OCI-M2 (cell line): Measurements from ENCODE around the gene IQCH.
"Not testable (repeated sequence)": the region's sequence is repeated elsewhere in the genome, so short reads cannot be mapped to it uniquely, and the experiment has no call there.

Experiments used
- DNase-seq: peaks from one replicate; lab custom pipeline; 2025; ENCODE audit not compliant: unreplicated experiment; lab: John Stamatoyannopoulos, UW

The IQCH gene

DNA sequence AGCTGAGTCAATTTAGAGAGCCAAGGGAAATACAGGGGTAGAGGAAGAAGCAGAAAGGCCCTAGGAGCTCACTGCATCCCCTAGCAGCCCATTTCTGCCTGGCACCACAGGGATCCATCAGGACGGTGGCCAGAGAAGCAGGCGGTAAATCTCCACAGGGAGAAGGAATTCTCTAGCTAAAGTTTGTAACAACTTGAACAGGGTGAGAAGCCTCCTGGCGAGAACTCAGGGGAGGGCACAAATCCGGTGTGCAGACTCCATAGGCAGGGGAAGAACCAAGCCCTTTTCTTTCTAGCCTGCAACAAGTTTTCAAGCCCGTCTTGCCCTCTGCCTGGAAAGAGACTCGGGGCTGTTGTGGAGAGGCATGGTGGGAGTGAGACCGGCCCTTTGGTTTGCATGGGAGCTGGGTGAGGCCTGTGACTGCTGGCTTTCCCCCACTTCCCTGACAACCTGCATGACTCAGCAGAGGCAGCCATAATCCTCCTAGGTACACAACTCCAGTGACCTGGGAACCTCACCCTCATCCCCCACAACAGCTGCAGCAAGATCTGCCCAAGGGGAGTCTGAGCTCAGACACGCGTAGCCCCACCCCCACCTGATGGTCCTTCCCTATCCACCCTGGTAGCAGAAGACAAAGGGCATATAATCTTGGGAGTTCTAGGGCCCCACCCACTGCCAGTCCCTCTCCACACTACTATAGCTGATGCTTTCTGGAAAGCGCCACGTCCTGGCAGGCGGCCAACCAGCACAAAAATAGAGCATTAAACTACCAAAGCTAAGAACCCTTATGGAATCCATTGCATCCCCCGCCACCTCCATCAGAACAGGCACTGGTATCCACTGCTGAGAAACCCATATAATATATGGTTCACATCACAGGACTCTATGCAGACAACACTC, 182.0 kb downstream of the IQCH start:
- DNase-seq, result not testable (repeated sequence)

DNA sequence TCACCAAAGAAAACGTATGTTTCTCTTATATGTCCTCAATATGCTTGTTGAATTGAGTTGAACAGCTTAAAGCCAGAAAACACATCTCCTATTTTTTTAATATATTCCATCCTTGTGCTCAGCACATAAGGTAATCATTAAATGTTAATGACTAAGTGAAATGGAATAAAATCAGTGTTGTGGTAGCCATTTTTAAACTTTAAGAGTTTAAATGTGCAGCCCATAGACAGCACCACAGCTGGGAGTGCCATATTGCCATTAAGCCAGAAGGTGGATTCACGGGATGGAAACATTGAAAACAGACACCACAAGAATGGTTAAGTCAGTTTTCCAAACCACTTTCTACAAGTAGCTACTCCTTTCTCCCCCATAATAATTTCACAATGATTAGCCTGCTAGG, 189.5 kb downstream of the IQCH start:
- no peak for DNase-seq

DNA sequence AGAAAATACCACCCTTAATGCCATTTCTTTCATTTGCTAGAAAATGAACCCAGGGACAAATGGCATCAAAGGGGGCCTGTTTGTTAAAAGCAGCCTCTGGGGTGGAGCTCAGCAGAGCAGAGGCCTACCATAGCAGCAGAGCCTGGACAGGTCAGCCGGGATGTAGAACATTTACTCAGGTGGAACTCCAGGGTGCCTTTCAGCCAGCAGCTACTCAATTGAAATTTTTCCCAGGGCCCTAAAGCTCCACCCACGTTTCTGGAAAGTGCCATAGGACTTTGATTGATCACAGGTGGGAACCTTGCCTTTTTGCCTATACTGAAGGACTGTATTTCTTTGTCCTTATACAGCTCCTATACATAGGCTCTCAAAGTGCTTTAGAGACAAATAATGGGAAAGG, 191.9 kb downstream of the IQCH start:
- no peak for DNase-seq

DNA sequence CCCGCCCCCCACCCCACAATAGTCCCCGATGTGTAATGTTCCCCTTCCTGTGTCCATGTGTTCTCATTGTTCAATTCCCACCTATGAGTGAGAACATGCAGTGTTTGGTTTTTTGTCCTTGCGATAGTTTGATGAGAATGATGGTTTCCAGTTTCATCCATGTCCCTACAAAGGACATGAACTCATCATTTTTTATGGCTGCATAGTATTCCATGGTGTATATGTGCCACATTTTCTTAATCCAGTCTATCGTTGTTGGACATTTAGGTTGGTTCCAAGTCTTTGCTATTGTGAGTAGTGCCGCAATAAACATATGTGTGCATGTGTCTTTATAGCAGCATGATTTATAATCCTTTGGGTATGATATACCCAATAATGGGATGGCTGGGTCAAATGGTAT, 193.8 kb downstream of the IQCH start:
- DNase-seq, result not testable (repeated sequence)

- DNase-seq, result not testable (repeated sequence)
Observed at GRCh38 chr15:67453703-67454102, 199.1 kb downstream of the IQCH start.

DNA sequence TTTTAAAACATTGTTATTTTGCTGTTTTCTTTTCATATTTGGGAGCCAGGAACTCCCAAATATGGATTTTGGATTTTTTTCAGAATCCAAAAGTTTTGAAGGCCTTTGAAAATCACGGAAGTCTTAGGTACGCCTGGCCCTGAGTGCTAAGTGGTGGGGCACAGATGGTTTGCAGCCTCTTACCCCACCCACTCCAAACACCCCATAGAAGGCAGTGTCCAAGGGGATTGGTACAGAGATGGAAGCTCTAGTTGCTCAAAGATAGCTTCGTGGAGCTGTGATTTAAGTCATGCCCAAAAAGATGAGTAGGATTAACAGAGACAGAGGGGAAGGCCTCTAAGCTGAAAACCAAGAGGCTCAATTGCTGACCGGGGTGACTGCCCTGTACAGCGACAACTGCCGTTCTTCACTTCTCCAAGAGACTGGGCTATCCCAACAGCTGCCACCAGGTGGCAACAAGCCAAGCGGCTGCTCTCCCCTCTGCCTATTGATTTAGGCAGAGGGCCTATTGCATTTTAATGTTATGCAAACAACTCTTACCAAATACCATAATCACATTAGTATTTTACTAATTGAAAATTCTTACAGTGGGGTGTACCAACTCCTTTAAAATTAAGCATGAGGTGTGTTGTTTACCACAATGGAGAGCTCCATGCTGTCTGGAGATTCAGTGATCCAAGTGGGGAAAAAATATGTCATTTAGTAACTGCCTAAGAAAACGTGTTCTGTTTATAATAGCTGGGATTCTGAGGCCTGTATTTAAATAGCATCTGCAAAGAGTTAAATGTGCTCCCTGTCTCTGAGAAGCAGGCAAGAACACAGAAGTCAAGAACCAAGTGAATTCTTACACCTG, 202.3 kb downstream of the IQCH start:
- peak; percentile 38 for DNase-seq

- DNase-seq, result no peak
Observed at GRCh38 chr15:67458331-67459029, 203.9 kb downstream of the IQCH start.

DNA sequence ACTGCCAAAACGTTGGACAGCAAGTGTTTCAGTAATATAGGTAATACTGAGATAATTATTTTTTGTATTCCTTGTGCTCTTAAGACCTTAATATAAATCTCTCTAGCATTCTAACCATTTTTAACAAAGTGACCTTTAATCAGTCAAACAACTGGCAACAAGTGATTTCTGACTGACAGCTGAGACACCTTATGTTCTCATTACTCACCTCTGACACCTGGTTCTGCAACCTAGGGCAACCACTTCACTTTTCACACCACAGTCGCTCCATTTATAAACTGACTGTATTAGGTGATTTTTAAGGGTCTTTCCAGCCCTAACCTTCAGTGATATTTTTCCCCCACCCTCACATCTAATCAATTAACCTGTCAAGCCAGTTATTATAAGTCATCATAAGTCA, 205.9 kb downstream of the IQCH start:
- DNase-seq, result no peak

DNA sequence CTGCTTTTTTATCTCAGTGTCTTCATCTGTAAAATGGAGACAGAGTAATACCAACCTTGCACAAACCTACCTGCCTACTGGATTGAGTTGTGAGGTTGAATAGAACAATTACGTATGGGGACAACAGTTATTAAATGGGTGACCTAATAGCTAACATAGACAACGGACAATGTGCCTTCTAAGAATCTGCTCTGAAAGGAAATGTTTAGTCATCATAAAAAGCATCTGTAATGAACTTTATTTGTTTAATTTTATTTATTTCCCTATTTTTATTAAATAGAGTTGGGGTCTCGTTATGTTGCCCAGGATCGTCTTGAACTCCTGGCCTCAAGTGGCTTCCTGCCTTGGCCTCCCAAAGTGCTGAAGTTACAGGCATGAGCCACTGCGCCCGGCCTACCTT, 207.1 kb downstream of the IQCH start:
- no peak for DNase-seq

GRCh38 chr15:67462875-67463274, 208.3 kb downstream of the IQCH start:
- no peak for DNase-seq

DNA sequence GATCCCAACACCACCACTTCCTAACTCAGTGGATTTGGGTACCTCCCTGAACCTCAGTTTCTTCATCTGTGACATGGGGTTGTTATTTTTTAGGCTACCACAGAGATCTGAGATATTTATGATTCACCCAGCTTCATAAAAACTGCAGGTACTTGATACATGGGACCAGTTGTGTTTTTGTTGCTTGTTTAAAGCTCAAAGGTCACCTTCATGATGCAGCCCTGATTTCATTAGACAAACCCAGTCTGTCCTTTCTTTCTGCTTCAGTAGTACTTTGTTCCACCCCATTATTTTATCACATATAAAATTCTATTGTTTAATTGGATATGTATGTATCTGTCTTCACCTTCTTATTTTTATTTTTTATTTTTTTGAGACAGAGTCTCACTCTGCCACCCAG, 208.9 kb downstream of the IQCH start:
- no peak for DNase-seq

- no peak for DNase-seq
Observed at GRCh38 chr15:67465196-67465952, 210.8 kb downstream of the IQCH start.

- no peak for DNase-seq
Observed at GRCh38 chr15:67468416-67468815, 213.8 kb downstream of the IQCH start.

- DNase-seq, result no peak
Observed at GRCh38 chr15:67469680-67470079, 215.1 kb downstream of the IQCH start.

DNA sequence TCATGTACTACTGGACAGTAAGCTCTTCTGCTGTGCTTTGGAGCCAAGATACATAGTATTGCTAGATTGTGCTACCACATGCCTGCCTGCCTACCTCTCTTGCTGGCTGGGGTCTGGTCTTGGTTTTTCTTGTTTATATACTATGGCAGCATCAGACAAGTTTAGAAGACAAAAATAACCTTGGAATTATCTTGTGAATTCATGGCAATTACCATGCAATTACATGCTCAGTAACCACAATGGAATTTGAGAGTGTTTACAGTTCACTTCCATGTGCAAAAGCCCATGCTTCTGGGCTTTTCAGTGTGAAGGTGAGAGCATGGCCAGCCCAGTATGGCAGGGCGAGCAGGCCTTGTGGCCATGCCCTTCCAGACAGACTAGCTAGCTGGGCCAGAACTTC, 218.4 kb downstream of the IQCH start:
- DNase-seq, result no peak

GRCh38 chr15:67474405-67475110, 220.0 kb downstream of the IQCH start:
- DNase-seq, result no peak

DNA sequence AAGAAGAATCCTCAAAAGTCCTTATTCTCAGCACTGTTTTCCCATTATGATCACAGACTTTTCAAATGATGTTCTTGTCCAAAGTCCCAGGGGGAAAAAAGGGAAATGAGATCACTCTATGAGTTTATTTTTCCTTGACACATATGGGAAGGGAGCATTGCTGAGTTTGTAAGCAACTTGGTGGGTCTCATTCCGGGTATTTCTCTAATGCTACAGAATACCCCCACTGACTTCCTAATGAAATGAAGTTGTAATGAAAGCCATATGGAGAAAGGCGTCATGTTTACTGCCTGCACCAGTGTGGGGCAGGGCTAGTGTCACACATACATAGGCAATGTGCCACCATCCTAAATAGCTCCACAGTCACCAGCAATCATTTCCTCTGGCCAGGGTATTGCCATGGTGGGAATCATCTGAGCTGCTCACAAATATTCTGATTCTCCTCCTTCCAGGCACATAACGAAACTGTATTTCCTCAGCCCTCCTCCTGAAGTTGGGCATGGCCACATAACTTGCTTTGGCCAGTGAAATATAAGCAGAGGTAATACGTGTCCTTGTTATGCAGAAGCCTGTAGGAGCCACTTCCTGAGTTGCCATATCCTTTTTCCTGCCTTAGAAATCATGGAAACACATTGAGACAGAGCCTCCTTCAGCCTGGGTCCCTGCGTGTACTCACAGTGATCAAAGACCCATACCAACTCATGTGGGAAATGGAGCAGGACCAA, 225.4 kb downstream of the IQCH start:
- no peak for DNase-seq

DNA sequence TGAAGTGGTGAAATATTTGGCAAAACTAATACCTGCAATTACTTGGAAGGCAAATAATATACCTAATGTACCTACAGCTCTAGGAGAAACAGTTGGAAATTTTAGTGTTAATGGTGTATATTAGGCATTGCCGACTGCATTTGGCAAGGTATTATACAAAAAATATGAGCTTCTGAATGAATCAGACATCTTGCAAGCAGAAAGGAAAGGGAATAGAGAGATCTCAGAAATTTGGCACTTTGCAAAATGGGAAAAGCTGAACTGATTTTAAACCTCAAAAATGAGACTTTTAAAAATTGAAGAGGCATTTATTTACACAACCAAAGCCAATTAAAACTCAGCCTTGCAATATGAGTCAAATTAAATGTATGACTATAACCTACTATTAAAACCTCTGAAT, 226.2 kb downstream of the IQCH start:
- no peak for DNase-seq

DNA sequence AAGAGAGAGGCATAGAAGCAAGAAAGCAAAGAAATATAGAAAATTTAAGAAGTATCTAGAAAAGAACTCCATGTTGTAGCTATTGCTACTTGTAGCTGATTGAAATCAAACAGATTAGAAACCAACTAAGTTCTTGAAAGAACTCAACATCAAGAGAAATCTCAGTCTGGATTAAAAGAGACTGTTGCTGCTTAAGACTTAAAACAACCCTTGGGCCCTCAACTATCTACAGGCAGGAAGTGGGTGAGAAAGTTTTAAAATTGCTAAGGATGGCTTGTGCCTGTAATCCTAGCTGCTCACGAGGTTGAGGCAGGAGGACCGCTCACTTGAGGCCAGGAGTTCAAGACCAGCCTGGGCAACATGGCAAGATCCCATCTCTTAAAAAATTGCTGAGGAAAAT, 227.1 kb downstream of the IQCH start:
- no peak for DNase-seq
